ENCODE data around the gene NOL4.

NOL4 gene

GRCh38 chr18:34194239-34194638 is 30.5 kb downstream of the NOL4 start:
- no peak for DNase-seq (ENCODE audit: low spot score)

- DNase-seq (ENCODE audit: low spot score) = no peak
Observed at GRCh38 chr18:34189656-34190435, 34.9 kb downstream of the NOL4 start.

All from HuH-7.5 (cell line).